Thoracic aorta (tissue), 2 donors: Measurements from ENCODE around the gene DHRS12. TPM values are rescaled to one million over a fixed set of nuclear protein-coding genes. Genes with fewer than 3 reads are reported as not detected.

Experiments used
- ATAC-seq: fragments of 150-250 bp; one replicate; pipeline ENCODE4 v1.8.0; 2017; ENCODE audit warnings: low read depth; ENCODE audit not compliant: insufficient number of reproducible peaks, low FRiP score
- DNase-seq: peaks from one replicate; pipeline ENCODE4 v3.0.0-alpha.2; 2020; ENCODE audit warnings: low spot score
- H3K27ac ChIP-seq, 2 donors: fragments of 200-600 bp; sonication (generic); 1 replicate in 1 of 2; 2 replicates in 1 of 2; pipeline ENCODE4 v1.5.1; 2016; ENCODE audit warnings: mild to moderate bottlenecking in 2 of 2, moderate library complexity in 2 of 2
- H3K27me3 ChIP-seq: fragments of 200-600 bp; sonication (generic); replicated peaks from 2 replicates; pipeline ENCODE4 v1.6.0; 2016; ENCODE audit warnings: mild to moderate bottlenecking; ENCODE audit not compliant: insufficient read depth
- H3K36me3 ChIP-seq: fragments of 200-600 bp; sonication (generic); one replicate; pipeline ENCODE4 v1.5.1; 2016
- H3K4me1 ChIP-seq, 2 donors: fragments of 200-600 bp; sonication (generic); 1 replicate in 1 of 2; 2 replicates in 1 of 2; pipeline versions ENCODE4 v1.5.1 to v1.6.0; 2016; ENCODE audit warnings: low read depth in 2 of 2, mild to moderate bottlenecking in 1 of 2; ENCODE audit not compliant: control insufficient read depth in 1 of 2
- H3K4me3 ChIP-seq: fragments of 200-600 bp; sonication (generic); 2 replicates; pipeline ENCODE4 v1.5.1; 2016; ENCODE audit warnings: mild to moderate bottlenecking
- H3K9me3 ChIP-seq: fragments of 200-600 bp; sonication (generic); 2 replicates; pipeline ENCODE4 v1.5.1; 2016
- total RNA-seq, 2 donors: library from RNA; depleted of rRNA; stranded (reverse); fragments of >200 nt; gene quantifications; one replicate each; pipeline versions ENCODE4 v1.1.0 to v1.2.3, GENCODE V29; 2016
- TF ChIP-seq, protein P1 (sequence below): fragments of 200-600 bp; sonication (generic); IDR thresholded peaks from one replicate; pipeline ENCODE4 v1.5.1; 2019; ENCODE audit warnings: antibody characterized with exemption

The DHRS12 gene
- total RNA-seq, 2 donors from 2014 or later = 4.9 to 13.3 TPM

DNA sequence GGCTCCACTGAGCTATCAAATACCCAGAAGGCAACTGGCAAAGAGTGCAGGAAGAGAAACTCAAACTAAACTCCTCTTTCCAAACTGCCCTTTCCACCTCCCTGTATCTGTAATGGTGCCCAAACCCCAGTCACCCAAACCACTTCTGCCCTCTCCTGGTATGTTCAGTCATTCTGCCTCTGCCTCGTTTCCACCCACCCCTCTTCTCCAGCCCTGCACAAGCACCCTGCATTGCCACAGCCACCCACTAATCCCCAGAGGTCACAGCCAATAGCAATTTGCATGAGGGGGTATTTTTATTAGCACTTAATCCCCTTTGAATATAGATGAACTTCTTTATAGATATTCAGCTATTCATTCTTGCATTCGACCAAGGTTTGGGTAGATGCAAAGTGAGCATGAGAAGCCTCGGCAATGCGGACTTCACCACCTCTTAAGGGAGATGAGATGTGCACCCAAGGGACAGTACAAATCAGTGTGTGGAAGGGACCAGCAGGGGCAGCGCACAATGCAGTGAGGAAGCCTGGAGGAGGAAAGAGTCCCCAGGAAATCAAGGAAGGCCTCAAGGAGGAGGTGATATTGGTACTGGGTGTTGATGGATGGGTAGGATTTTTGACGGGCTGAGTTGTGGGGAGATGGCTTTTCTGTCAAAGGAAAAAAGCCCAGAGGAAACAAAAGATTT, 28.6 kb upstream of the DHRS12 start:
- ATAC-seq = no peak
- Histone ChIP-seq H3K36me3 (no peaks in the 10 kb centered on the region), H3K4me3 (no peak overlapping the region), H3K27me3 (no peaks in the 10 kb centered on the region), H3K9me3 (no peaks in the 10 kb centered on the region), H3K4me1 (no peaks in the 10 kb centered on the region), H3K27ac (no peak overlapping the region)
- DNase-seq = no peak
- TF ChIP-seq, protein P1, sequence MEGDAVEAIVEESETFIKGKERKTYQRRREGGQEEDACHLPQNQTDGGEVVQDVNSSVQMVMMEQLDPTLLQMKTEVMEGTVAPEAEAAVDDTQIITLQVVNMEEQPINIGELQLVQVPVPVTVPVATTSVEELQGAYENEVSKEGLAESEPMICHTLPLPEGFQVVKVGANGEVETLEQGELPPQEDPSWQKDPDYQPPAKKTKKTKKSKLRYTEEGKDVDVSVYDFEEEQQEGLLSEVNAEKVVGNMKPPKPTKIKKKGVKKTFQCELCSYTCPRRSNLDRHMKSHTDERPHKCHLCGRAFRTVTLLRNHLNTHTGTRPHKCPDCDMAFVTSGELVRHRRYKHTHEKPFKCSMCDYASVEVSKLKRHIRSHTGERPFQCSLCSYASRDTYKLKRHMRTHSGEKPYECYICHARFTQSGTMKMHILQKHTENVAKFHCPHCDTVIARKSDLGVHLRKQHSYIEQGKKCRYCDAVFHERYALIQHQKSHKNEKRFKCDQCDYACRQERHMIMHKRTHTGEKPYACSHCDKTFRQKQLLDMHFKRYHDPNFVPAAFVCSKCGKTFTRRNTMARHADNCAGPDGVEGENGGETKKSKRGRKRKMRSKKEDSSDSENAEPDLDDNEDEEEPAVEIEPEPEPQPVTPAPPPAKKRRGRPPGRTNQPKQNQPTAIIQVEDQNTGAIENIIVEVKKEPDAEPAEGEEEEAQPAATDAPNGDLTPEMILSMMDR = peak; percentile 41

DNA sequence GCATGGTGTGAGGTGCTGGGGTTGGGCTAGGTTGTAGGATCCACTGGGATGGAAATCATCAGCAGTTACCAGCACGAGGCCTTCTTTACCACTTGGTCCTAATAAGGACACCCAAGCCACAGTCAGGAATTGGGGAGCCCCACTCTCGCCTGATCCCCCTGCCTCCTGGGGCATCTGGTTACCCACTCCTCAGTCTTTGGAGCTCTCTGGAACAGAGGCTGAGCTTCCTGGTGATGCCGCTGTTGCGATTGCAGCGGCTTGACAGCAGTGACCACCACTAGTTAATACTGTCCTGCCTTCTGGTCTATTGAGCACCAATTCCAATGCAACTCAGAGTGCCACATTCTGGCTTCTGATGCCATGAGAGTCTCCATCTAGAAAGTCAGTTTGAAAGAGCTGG, 27.6 kb upstream of the DHRS12 start:
- ATAC-seq (no peak), DNase-seq (no peak)
- H3K9me3 ChIP-seq = no peaks in the 10 kb centered on the region
- no peaks in the 10 kb centered on the region for H3K27me3 ChIP-seq
- H3K4me1 ChIP-seq = peaks cover 0 to 7% of the 10 kb centered on the region in 2 donors
- H3K4me3 ChIP-seq = no peak overlapping the region
- H3K27ac ChIP-seq = no peak overlapping the region
- TF ChIP-seq, protein P1 = no peak
- H3K36me3 ChIP-seq = no peaks in the 10 kb centered on the region

DNA sequence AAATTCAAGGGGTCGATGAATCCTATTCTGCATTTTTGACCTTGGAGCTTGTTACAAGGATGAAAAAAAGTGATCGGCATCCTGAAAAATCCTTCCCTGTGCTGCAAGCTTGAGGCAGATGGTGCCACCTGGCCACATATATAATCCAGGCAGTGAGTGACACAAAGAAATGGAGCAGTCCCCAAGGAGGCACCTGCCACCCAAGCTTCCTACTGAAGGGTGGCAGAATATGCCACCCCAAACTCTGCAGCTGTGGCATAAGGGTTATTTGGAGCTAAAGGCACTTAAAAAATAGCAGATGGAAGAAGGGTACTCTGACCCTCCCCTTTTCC, 25.6 kb upstream of the DHRS12 start:
- H3K4me3 ChIP-seq = no peak overlapping the region
- H3K4me1 ChIP-seq = peaks cover 0 to 21% of the 10 kb centered on the region in 2 donors
- no peaks in the 10 kb centered on the region for H3K36me3 ChIP-seq
- ATAC-seq (no peak), DNase-seq (no peak)
- H3K9me3 ChIP-seq = no peaks in the 10 kb centered on the region
- TF ChIP-seq, protein P1 = no peak
- no peak overlapping the region for H3K27ac ChIP-seq
- H3K27me3 ChIP-seq = no peaks in the 10 kb centered on the region

DNA sequence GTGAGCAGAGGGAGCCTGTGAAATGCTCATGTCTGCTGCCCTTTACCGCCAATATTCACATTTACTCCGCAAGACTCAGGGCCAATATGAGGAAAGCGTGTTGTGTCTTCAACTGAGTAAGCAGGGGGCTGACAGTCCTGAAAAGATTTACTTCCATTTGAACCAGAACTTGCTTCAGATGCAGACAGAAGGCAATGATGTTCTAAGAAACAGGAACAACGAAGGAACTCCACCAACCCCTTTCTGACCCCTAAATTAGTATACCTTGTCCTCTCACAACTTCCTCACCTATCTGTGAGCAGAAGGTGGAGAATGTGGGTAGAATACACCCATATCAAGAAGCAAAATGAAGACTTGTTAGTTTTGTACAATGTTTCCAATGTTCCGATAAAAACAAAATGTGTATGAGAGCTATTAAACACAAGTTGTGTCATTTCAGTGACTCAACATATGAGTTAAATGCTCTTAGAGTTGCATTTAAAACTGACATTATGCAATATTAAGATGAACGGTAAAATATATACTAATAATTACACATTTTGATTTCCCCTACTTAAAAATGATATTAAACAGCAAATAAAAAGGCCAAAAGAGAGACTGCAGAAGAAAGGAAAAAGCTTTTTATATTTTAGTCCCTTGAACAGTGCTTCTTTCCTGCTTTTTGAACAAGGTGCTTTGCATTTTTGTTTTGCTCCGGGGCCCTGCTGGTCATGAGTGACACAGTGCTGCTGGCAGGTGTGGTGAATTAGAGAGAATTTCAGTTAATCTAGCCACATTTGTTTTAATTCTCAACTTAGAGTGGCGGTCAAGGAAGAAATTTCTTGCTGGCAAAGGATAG, 25.0 kb upstream of the DHRS12 start:
- no peak for ATAC-seq
- TF ChIP-seq, protein P1 = no peak

DNA sequence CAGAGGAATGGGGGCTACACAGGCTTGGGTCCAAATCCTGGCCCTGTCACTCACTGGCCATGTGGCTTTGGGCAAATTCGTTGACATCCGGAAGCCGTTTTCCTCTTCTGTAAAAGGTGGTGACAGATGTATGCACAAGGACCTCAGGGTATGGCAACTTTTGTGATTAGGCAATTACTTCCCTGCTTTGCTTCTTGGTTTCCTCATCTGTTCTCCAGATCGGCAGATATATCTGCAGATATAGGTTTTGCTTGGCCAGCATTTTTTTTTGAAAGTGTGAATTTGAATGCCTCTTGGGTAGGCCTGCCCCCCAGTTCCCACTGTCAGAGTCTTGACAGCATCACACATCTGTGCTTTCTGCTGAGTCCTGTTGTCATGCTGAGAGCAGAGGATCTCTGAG, 23.3 kb upstream of the DHRS12 start:
- H3K4me1 ChIP-seq = peaks cover 0 to 21% of the 10 kb centered on the region in 2 donors
- TF ChIP-seq, protein P1 = no peak
- no peak overlapping the region for H3K4me3 ChIP-seq
- ATAC-seq (no peak), DNase-seq (no peak)
- no peak overlapping the region for H3K27ac ChIP-seq
- no peaks in the 10 kb centered on the region for H3K27me3 ChIP-seq
- H3K9me3 ChIP-seq = no peaks in the 10 kb centered on the region
- no peaks in the 10 kb centered on the region for H3K36me3 ChIP-seq

More for the DNA sequence above, 25.0 kb upstream of the DHRS12 start:
- H3K4me3 ChIP-seq = no peak overlapping the region
- H3K27ac ChIP-seq = no peak overlapping the region
- no peak for DNase-seq
- peaks cover 0 to 21% of the 10 kb centered on the region in 2 donors for H3K4me1 ChIP-seq
- H3K36me3 ChIP-seq = no peaks in the 10 kb centered on the region
- no peaks in the 10 kb centered on the region for H3K27me3 ChIP-seq
- no peaks in the 10 kb centered on the region for H3K9me3 ChIP-seq
